PC-9 (cell line): ENCODE measurements around the gene NPTX1.

ENCODE experiments used
- CTCF ChIP-seq: fragments of 200-600 bp; sonication (generic); conservative IDR thresholded peaks from 2 replicates; pipeline ENCODE4 v1.6.1; 2017; ENCODE audit warnings: mixed run types, antibody characterized with exemption, mild to moderate bottlenecking, moderate library complexity
- EZH2 ChIP-seq: fragments of 200-600 bp; sonication (generic); IDR thresholded peaks from 2 replicates; pipeline ENCODE4 v1.8.0; 2017; ENCODE audit warnings: antibody characterized with exemption, low read depth

GRCh38 chr17:80423536-80424225 is 52.7 kb downstream of the NPTX1 start:
- TF ChIP-seq CTCF (no peak), EZH2 (no peak)
